HepG2 (cell line): ENCODE data around the gene SLC19A3. TPM values are rescaled to one million over a fixed set of nuclear protein-coding genes. Genes with fewer than 3 reads are reported as not detected.

Source experiments
- ATAC-seq: fragments of 200-7000 bp; cut with Tn5 transposase; 3 replicates; pipeline ENCODE4 v1.9.1; 2020; ENCODE audit warnings: mild to moderate bottlenecking, moderate library complexity
- BruUV-seq: library from RNA; stranded (reverse); fragments of 400-500 nt; replicated peaks from 2 replicates; lab custom pipeline; 2021; lab: Mats Ljungman, UMichigan
- CTCF ChIA-PET: fragments of 300-600 bp; formaldehyde crosslinking; extraction: SDS; loops from one replicate; lab custom pipeline; 2021; ENCODE audit warnings: low total read pairs, inconsistent platforms, low intra/inter-chr PET ratio; lab: Yijun Ruan, JAX
- POLR2A ChIA-PET: fragments of 350-600 bp; sonication (Branson Sonifier 250); formaldehyde crosslinking; loops from one replicate; lab custom pipeline; 2020; ENCODE audit warnings: antibody characterized with exemption, inconsistent platforms; lab: Yijun Ruan, JAX
- DNase-seq: peaks from one replicate; pipeline ENCODE4 v3.0.0-alpha.2; 2015; ENCODE audit warnings: low spot score
- FAIRE-seq: peaks from 3 replicates; lab custom pipeline; 2011; peaks lifted over from hg19 to GRCh38; lab: Jason Lieb, UNC
- H2AFZ ChIP-seq: one replicate; pipeline ENCODE4 v1.6.1; 2011; ENCODE audit warnings: low read length, inconsistent platforms
- H3K27ac ChIP-seq: fragments of 300-600 bp; 3 replicates; pipeline ENCODE4 v1.8.0; 2011; ENCODE audit warnings: mixed run types, mild to moderate bottlenecking, mixed read lengths, low read length, inconsistent platforms; ENCODE audit not compliant: insufficient read depth; ENCODE audit errors: extremely low read length
- H3K27me3 ChIP-seq, 2 experiments: fragments of 200-600 bp in 1 of 2; 2 replicates in 1 of 2; 3 replicates in 1 of 2; pipeline versions ENCODE4 v1.6.0 to v1.8.0; 2011; ENCODE audit warnings: low read length in 2 of 2, mild to moderate bottlenecking in 2 of 2, moderate library complexity in 2 of 2, inconsistent platforms in 1 of 2; ENCODE audit not compliant: insufficient read depth in 2 of 2, control insufficient read depth in 1 of 2
- H3K36me3 ChIP-seq, 2 experiments: fragments of 200-600 bp in 1 of 2; replicated peaks in 1 of 2; 2 replicates in 1 of 2; 3 replicates in 1 of 2; pipeline versions ENCODE4 v1.5.1 to v1.8.0; 2011; ENCODE audit warnings: low read length in 2 of 2, inconsistent platforms in 1 of 2; ENCODE audit not compliant: insufficient read depth in 2 of 2, control insufficient read depth in 1 of 2
- H3K4me1 ChIP-seq: 2 replicates; pipeline ENCODE4 v1.5.1; 2012; ENCODE audit warnings: low read length, inconsistent platforms; ENCODE audit not compliant: insufficient read depth
- H3K4me2 ChIP-seq: 2 replicates; pipeline ENCODE4 v1.6.0; 2011; ENCODE audit warnings: low read depth, low read length, inconsistent platforms
- H3K4me3 ChIP-seq, 3 experiments: fragments of 200-600 bp in 1 of 3; sonication (generic), shearing (Covaris generic) in 1 of 3; replicated peaks in 1 of 3; 2 replicates each; pipeline ENCODE4 v1.5.1; 2011 to 2016; ENCODE audit warnings: low read length in 3 of 3, inconsistent platforms in 2 of 3, low read depth in 2 of 3, mild to moderate bottlenecking in 2 of 3, control low read depth in 1 of 3, mixed read lengths in 1 of 3; ENCODE audit not compliant: insufficient read depth in 1 of 3
- H3K79me2 ChIP-seq: one replicate; pipeline ENCODE4 v1.6.1; 2011; ENCODE audit warnings: low read length, inconsistent platforms; ENCODE audit not compliant: insufficient read depth
- H3K9ac ChIP-seq: 2 replicates; pipeline ENCODE4 v1.6.0; 2011; ENCODE audit warnings: mild to moderate bottlenecking, low read depth, low read length, inconsistent platforms; ENCODE audit not compliant: insufficient read depth
- H3K9me3 ChIP-seq: 2 replicates; pipeline ENCODE4 v1.5.1; 2012; ENCODE audit warnings: mild to moderate bottlenecking, low read length
- H4K20me1 ChIP-seq: 2 replicates; pipeline ENCODE4 v1.6.0; 2011; ENCODE audit warnings: inconsistent platforms, mild to moderate bottlenecking, low read length, moderate library complexity; ENCODE audit not compliant: insufficient read depth
- HNRNPLL ChIP-seq: fragments of 200-400 bp; formaldehyde crosslinking; IDR thresholded peaks from 2 replicates; pipeline ENCODE4 v1.6.1; 2017; ENCODE audit warnings: mild to moderate bottlenecking, low read depth, low read length; ENCODE audit not compliant: poor library complexity, severe bottlenecking
- MATR3 ChIP-seq: sonication (generic); formaldehyde crosslinking; IDR thresholded peaks from 2 replicates; pipeline ENCODE4 v1.4.0; 2020; ENCODE audit warnings: missing genetic modification reagents
- PITX1 ChIP-seq: sonication (generic); formaldehyde crosslinking; IDR thresholded peaks from 2 replicates; pipeline ENCODE4 v1.5.1; 2020; ENCODE audit warnings: mild to moderate bottlenecking, missing genetic modification reagents
- RXRB ChIP-seq: IDR thresholded peaks from 2 replicates; pipeline ENCODE4 v1.6.1; 2016; ENCODE audit warnings: borderline replicate concordance, missing genetic modification reagents, missing compliant biosample characterization
- ZNF343 ChIP-seq: sonication (generic); formaldehyde crosslinking; IDR thresholded peaks from 2 replicates; pipeline ENCODE4 v1.4.0; 2020; ENCODE audit warnings: mild to moderate bottlenecking, missing genetic modification reagents
- ZNF432 ChIP-seq: sonication (generic); formaldehyde crosslinking; IDR thresholded peaks from 2 replicates; pipeline ENCODE4 v1.5.0; 2020; ENCODE audit warnings: missing genetic modification reagents, mild to moderate bottlenecking, borderline replicate concordance
- WGBS: methylation state at CpG from one replicate; pipeline ENCODE4 v1.1.6; 2017; ENCODE audit warnings: low lambda C conversion rate; 5-methylcytosine and 5-hydroxymethylcytosine counted together
- in situ Hi-C: cut with HindIII; loops from 2 replicates; pipeline ENCODE4 v1.10.0; 2017; ENCODE audit warnings: low pct_unique_long_range_greater_than_20kb; ENCODE audit not compliant: extremely low pct_ligation_motif_present
- intact Hi-C: fragments of 100-400 bp; cut with micrococcal nuclease; formaldehyde crosslinking; loops from one replicate; pipeline ENCODE4 v1.10.0; 2022; ENCODE audit not compliant: unreplicated experiment
- polyA plus RNA-seq, 8 experiments: library from polyadenylated mRNA; depleted of rRNA in 3 of 8; stranded (reverse) in 7 of 8; unstranded in 1 of 8; fragments of >200 nt; fragmentation: Illumina TruSeq in 4 of 8; extraction: Trizol in 4 of 8; gene quantifications; 2 replicates each; pipeline versions ENCODE4 v1.2.1 to v1.2.3, GENCODE V29; 2011 to 2016; ENCODE audit warnings: low read depth in 4 of 8, missing spikeins in 1 of 8, mixed read lengths in 1 of 8; ENCODE audit not compliant: insufficient read depth in 1 of 8
- total RNA-seq, 5 experiments: library from RNA; depleted of rRNA; stranded (reverse); fragments of >200 nt; fragmentation: Illumina TruSeq; extraction: Trizol; gene quantifications; 2 replicates each; pipeline ENCODE4 v1.2.3, GENCODE V29; 2016; ENCODE audit warnings: low read depth in 1 of 5
- TF ChIP-seq, protein P1 (sequence below): sonication (generic); formaldehyde crosslinking; IDR thresholded peaks from 2 replicates; pipeline ENCODE4 v1.4.0; 2020; ENCODE audit warnings: missing genetic modification reagents

SLC19A3 gene
- total and polyA plus RNA-seq, 2 of the 13 experiments (the other 11 are each of a cell fraction or from before 2014, with no cell fraction given), result 2.3 to 5.2 TPM

DNA sequence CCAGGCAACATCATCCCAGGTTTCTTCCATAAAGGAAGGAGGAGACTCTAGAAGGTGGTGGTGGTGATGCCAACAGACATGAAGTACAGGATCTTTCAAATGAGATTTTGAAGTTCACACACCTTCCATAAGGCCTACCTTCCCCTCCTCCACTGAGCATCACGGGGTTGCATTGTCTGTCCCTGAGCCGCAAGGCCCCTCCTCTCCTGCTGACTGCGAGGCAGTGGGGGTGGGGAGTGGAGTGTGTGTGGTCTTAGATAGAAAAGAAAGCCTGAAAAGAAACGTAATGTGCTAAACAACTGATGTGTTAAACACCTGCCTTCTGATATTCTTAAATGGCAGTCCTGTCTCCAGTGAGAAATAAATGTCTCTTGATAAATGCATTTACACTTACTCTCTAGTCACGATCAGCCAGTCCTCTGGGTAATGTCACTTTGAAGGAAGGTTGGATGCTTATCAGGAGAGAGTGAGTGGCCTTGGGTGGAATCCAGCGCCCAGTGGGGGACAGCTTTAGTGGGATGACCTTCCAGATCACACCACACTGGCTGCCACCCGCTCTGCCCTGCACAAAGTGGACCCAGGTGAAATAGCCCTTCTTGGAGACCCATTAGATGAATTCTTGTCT lies 56.7 kb downstream of the SLC19A3 start:
- Histone ChIP-seq H3K4me3 (no peak overlapping the region), H3K4me2 (peak overlapping the region; percentile 20; the same call in 1 of the 2 replicates), H3K4me1 (peaks cover 23% of the 10 kb centered on the region), H3K27ac (no peak overlapping the region), H3K9ac (no peak overlapping the region), H3K79me2 (no peaks in the 10 kb centered on the region), H3K36me3 (no peaks in the 10 kb centered on the region), H2AFZ (no peak overlapping the region), H4K20me1 (no peaks in the 10 kb centered on the region), H3K9me3 (no peaks in the 10 kb centered on the region), H3K27me3 (no peaks in the 10 kb centered on the region)
- intact Hi-C loops (no loop called here), in situ Hi-C loops (loop anchor here (5.0 kb wide), 1 partner anchor 106 kb away; no protein-coding TSS in a partner anchor)
- BruUV-seq, result no TSS peak
- POLR2A ChIA-PET, result no interaction called here
- no peak; the same call in 2 of the 3 replicates for ATAC-seq
- no peak for FAIRE-seq
- TF ChIP-seq ZNF343 (CRISPR knock-in tag) (no peak), ZNF432 (CRISPR knock-in tag) (no peak), HNRNPLL (no peak), PITX1 (CRISPR knock-in tag) (no peak), MATR3 (CRISPR knock-in tag) (no peak), RXRB (no peak)
- TF ChIP-seq, protein P1, sequence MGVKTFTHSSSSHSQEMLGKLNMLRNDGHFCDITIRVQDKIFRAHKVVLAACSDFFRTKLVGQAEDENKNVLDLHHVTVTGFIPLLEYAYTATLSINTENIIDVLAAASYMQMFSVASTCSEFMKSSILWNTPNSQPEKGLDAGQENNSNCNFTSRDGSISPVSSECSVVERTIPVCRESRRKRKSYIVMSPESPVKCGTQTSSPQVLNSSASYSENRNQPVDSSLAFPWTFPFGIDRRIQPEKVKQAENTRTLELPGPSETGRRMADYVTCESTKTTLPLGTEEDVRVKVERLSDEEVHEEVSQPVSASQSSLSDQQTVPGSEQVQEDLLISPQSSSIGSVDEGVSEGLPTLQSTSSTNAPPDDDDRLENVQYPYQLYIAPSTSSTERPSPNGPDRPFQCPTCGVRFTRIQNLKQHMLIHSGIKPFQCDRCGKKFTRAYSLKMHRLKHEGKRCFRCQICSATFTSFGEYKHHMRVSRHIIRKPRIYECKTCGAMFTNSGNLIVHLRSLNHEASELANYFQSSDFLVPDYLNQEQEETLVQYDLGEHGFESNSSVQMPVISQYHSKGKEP (CRISPR knock-in tag), result no peak
- WGBS, result 27% methylated on average over 7 of the region's 7 CpGs
- DNase-seq, result no peak
- CTCF ChIA-PET, result no interaction called here
